SJCRH30 (cell line): ENCODE measurements around the gene A1BG. TPM values are rescaled to one million over a fixed set of nuclear protein-coding genes. Genes with fewer than 3 reads are reported as not detected.
"Not testable (repeated sequence)": the region's sequence is repeated elsewhere in the genome, so short reads cannot be mapped to it uniquely, and the experiment has no call there.

ENCODE experiments used
- DNase-seq, 2 experiments: peaks; one replicate each; pipeline ENCODE4 v3.0.0-alpha.2; 2015 to 2020
- H3K27ac ChIP-seq: fragments of 250-450 bp; sonication (Bioruptor Pico); 2 replicates; pipeline ENCODE4 v1.5.1; 2020; ENCODE audit warnings: mild to moderate bottlenecking, moderate library complexity
- H3K27me3 ChIP-seq: fragments of 250-450 bp; sonication (Bioruptor Pico); 2 replicates; pipeline ENCODE4 v1.5.1; 2020; ENCODE audit warnings: mild to moderate bottlenecking, moderate library complexity
- H3K36me3 ChIP-seq: fragments of 250-450 bp; sonication (Bioruptor Pico); 2 replicates; pipeline ENCODE4 v1.5.1; 2020; ENCODE audit warnings: mild to moderate bottlenecking, moderate library complexity
- H3K4me1 ChIP-seq: fragments of 250-450 bp; sonication (Bioruptor Pico); 2 replicates; pipeline ENCODE4 v1.5.1; 2020; ENCODE audit warnings: mild to moderate bottlenecking, moderate library complexity
- H3K4me3 ChIP-seq: fragments of 250-450 bp; sonication (Bioruptor Pico); 2 replicates; pipeline ENCODE4 v1.5.1; 2020; ENCODE audit warnings: mild to moderate bottlenecking, moderate library complexity
- H3K9me3 ChIP-seq: fragments of 250-450 bp; sonication (Bioruptor Pico); replicated peaks from 2 replicates; pipeline ENCODE4 v1.5.1; 2020; ENCODE audit warnings: mild to moderate bottlenecking, moderate library complexity
- total RNA-seq: library from RNA; depleted of rRNA; stranded (reverse); fragments of >200 nt; shearing (Covaris generic); gene quantifications from 2 replicates; pipeline ENCODE4 v1.2.3, GENCODE V29; 2014

A1BG gene
- total RNA-seq, 1 experiment from 2014 or later, result 10.2 TPM

- no peaks in the 10 kb centered on the region for H3K27me3 ChIP-seq
- no peak overlapping the region for H3K27ac ChIP-seq
- H3K36me3 ChIP-seq, result no peaks in the 10 kb centered on the region
- no peaks in the 10 kb centered on the region for H3K9me3 ChIP-seq
- no peak for DNase-seq
- H3K4me3 ChIP-seq, result no peak overlapping the region
- H3K4me1 ChIP-seq, result no peaks in the 10 kb centered on the region
Measured at GRCh38 chr19:58354478-58355030, 1.3 kb upstream of the A1BG start.

- Histone ChIP-seq H3K36me3 (no peaks in the 10 kb centered on the region), H3K9me3 (no peaks in the 10 kb centered on the region), H3K4me1 (no peaks in the 10 kb centered on the region), H3K4me3 (no peak overlapping the region), H3K27me3 (no peaks in the 10 kb centered on the region), H3K27ac (no peak overlapping the region)
- DNase-seq, result no peak
Measured at GRCh38 chr19:58353717-58354477, 605 bp upstream of the A1BG start.

GRCh38 chr19:58351990-58352755, 1.1 kb downstream of the A1BG start:
- DNase-seq, result no peak
- no peak overlapping the region for H3K27ac ChIP-seq
- H3K27me3 ChIP-seq, result no peaks in the 10 kb centered on the region
- H3K4me1 ChIP-seq, result peaks cover 2% of the 10 kb centered on the region; the same call in 1 of the 2 replicates
- no peaks in the 10 kb centered on the region for H3K9me3 ChIP-seq
- H3K4me3 ChIP-seq, result no peak overlapping the region
- H3K36me3 ChIP-seq, result no peaks in the 10 kb centered on the region

GRCh38 chr19:58351558-58351878, 1.8 kb downstream of the A1BG start:
- peaks cover 2% of the 10 kb centered on the region; the same call in 1 of the 2 replicates for H3K4me1 ChIP-seq
- no peak for DNase-seq
- no peak overlapping the region for H3K27ac ChIP-seq
- no peaks in the 10 kb centered on the region for H3K9me3 ChIP-seq
- no peak overlapping the region for H3K4me3 ChIP-seq
- H3K27me3 ChIP-seq, result no peaks in the 10 kb centered on the region
- H3K36me3 ChIP-seq, result no peaks in the 10 kb centered on the region

- Histone ChIP-seq H3K4me1 (peaks cover 2% of the 10 kb centered on the region; the same call in 1 of the 2 replicates), H3K27me3 (no peaks in the 10 kb centered on the region), H3K36me3 (no peaks in the 10 kb centered on the region), H3K9me3 (no peaks in the 10 kb centered on the region), H3K27ac (no peak overlapping the region), H3K4me3 (no peak overlapping the region)
- DNase-seq, result no peak
Measured at GRCh38 chr19:58350871-58351557, 2.3 kb downstream of the A1BG start.

- H3K4me3 ChIP-seq, result no peak overlapping the region
- no peak for DNase-seq
- H3K36me3 ChIP-seq, result no peaks in the 10 kb centered on the region
- no peak overlapping the region for H3K27ac ChIP-seq
- peaks cover 2% of the 10 kb centered on the region; the same call in 1 of the 2 replicates for H3K4me1 ChIP-seq
- no peaks in the 10 kb centered on the region for H3K9me3 ChIP-seq
- H3K27me3 ChIP-seq, result no peaks in the 10 kb centered on the region
Measured at GRCh38 chr19:58350001-58350861, 3.1 kb downstream of the A1BG start.

- Histone ChIP-seq H3K4me3 (no peak overlapping the region), H3K9me3 (no peaks in the 10 kb centered on the region), H3K36me3 (no peaks in the 10 kb centered on the region), H3K27ac (no peak overlapping the region), H3K4me1 (peaks cover 2% of the 10 kb centered on the region; the same call in 1 of the 2 replicates), H3K27me3 (no peaks in the 10 kb centered on the region)
- DNase-seq, result no peak
Measured at GRCh38 chr19:58349590-58349989, 3.7 kb downstream of the A1BG start.

- H3K9me3 ChIP-seq, H3K36me3 ChIP-seq, H3K27ac ChIP-seq, H3K4me1 ChIP-seq, DNase-seq, H3K27me3 ChIP-seq: not testable (repeated sequence)
- peak overlapping the region; percentile 69 for H3K4me3 ChIP-seq
Measured at GRCh38 chr19:58348080-58348479, 5.2 kb downstream of the A1BG start.

- Histone ChIP-seq H3K36me3 (no peaks in the 10 kb centered on the region), H3K4me1 (peaks cover 2% of the 10 kb centered on the region; the same call in 1 of the 2 replicates), H3K4me3 (peak overlapping the region; percentile 69), H3K27me3 (no peaks in the 10 kb centered on the region), H3K9me3 (no peaks in the 10 kb centered on the region), H3K27ac (no peak overlapping the region; the same call in 1 of the 2 replicates)
- DNase-seq, result peak; percentile 71 to 82
Measured at GRCh38 chr19:58346961-58347929, 6.0 kb downstream of the A1BG start.

GRCh38 chr19:58345558-58345957, 7.7 kb downstream of the A1BG start:
- H3K4me3 ChIP-seq, result no peak overlapping the region
- peaks cover 2% of the 10 kb centered on the region; the same call in 1 of the 2 replicates for H3K4me1 ChIP-seq
- H3K27ac ChIP-seq, result no peak overlapping the region
- no peaks in the 10 kb centered on the region for H3K36me3 ChIP-seq
- H3K9me3 ChIP-seq, result no peaks in the 10 kb centered on the region
- no peaks in the 10 kb centered on the region for H3K27me3 ChIP-seq
- DNase-seq, result no peak

GRCh38 chr19:58338825-58339558, 14.3 kb downstream of the A1BG start:
- Histone ChIP-seq H3K36me3 (peaks cover 21% of the 10 kb centered on the region), H3K9me3 (no peaks in the 10 kb centered on the region), H3K4me3 (no peak overlapping the region), H3K27me3 (no peaks in the 10 kb centered on the region), H3K4me1 (no peaks in the 10 kb centered on the region), H3K27ac (no peak overlapping the region)
- no peak for DNase-seq

- DNase-seq, result no peak
- no peaks in the 10 kb centered on the region for H3K27me3 ChIP-seq
- H3K4me3 ChIP-seq, result no peak overlapping the region
- H3K9me3 ChIP-seq, result no peaks in the 10 kb centered on the region
- no peaks in the 10 kb centered on the region for H3K4me1 ChIP-seq
- H3K36me3 ChIP-seq, result peaks cover 21% of the 10 kb centered on the region
- no peak overlapping the region for H3K27ac ChIP-seq
Measured at GRCh38 chr19:58338336-58338735, 15.0 kb downstream of the A1BG start.

- DNase-seq, result no peak
- Histone ChIP-seq H3K36me3 (peaks cover 21% of the 10 kb centered on the region), H3K27me3 (no peaks in the 10 kb centered on the region), H3K4me3 (no peak overlapping the region), H3K9me3 (no peaks in the 10 kb centered on the region), H3K27ac (no peak overlapping the region), H3K4me1 (no peaks in the 10 kb centered on the region)
Measured at GRCh38 chr19:58336820-58337219, 16.5 kb downstream of the A1BG start.
